ENCODE data around the gene FGFR4.
A peak's percentile ranks its signal among the peaks of the same experiment; 100 is the strongest.

FGFR4 gene

GRCh38 chr5:177085985-177086653, 596 bp upstream of the FGFR4 start:
- peak; percentile 34 for DNase-seq (ENCODE audit: low read depth)

DNA sequence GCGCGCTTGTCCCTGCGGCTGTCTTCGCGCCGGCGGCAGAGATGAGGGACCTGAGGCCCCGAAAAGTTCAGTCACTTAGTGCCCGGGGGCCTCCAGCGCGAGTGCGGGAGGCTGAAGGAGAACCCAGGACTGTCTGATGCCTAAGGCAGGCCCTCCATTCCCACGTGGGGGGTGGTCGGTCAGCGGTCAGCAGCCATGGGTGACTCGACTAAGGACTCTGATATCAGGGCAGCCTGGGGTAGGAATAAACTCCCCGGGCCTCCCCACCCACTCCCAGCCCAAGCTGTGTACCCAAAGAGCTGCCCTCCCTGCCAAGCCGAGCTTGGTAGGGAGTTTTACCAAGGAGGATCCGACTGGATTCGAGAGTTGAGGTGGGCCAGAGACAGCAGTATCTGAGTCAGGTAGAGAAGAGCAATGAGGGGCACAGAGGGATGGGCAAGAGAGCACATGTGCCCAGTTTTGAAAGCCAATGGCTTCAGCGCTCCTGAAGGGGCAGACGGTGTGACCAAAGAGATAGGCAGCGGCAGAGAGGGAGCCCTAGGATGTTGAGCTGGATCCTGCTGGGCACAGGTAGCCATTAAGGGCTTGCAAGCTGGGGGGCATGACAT, 787 bp downstream of the FGFR4 start:
- no peak for DNase-seq (ENCODE audit: low read depth)

- DNase-seq (ENCODE audit: low read depth), result no peak
Measured at GRCh38 chr5:177089127-177089526, 2.4 kb downstream of the FGFR4 start.

- DNase-seq (ENCODE audit: low read depth), result no peak
Measured at GRCh38 chr5:177089825-177090641, 3.3 kb downstream of the FGFR4 start.

GRCh38 chr5:177090813-177091212, 4.1 kb downstream of the FGFR4 start:
- no peak for DNase-seq (ENCODE audit: low read depth)

DNA sequence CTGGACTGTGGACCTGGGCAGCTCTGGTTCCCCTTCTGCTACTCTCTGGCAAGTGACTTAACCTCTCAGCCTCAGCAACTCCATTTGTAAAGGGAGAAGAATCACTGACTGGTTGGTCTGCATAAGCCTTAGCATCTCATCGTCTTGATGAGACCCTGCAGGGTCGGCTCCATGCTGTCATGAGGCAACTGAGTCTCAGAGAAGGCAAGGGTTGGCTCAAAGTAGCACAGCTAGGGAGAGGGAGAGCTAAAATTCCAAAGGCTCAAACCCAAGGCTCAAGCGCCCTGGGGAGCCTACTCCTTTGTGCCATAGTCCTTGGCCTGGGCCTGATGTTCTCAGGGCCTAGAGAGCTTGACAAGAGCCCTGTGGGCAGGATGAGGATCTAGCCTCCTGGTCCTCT, 4.5 kb downstream of the FGFR4 start:
- no peak for DNase-seq (ENCODE audit: low read depth)

GRCh38 chr5:177092178-177093081, 5.7 kb downstream of the FGFR4 start:
- no peak for DNase-seq (ENCODE audit: low read depth)

- no peak for DNase-seq (ENCODE audit: low read depth)
Measured at GRCh38 chr5:177093082-177093712, 6.5 kb downstream of the FGFR4 start.

- DNase-seq (ENCODE audit: low read depth), result no peak
Measured at GRCh38 chr5:177093803-177094202, 7.1 kb downstream of the FGFR4 start.

DNA sequence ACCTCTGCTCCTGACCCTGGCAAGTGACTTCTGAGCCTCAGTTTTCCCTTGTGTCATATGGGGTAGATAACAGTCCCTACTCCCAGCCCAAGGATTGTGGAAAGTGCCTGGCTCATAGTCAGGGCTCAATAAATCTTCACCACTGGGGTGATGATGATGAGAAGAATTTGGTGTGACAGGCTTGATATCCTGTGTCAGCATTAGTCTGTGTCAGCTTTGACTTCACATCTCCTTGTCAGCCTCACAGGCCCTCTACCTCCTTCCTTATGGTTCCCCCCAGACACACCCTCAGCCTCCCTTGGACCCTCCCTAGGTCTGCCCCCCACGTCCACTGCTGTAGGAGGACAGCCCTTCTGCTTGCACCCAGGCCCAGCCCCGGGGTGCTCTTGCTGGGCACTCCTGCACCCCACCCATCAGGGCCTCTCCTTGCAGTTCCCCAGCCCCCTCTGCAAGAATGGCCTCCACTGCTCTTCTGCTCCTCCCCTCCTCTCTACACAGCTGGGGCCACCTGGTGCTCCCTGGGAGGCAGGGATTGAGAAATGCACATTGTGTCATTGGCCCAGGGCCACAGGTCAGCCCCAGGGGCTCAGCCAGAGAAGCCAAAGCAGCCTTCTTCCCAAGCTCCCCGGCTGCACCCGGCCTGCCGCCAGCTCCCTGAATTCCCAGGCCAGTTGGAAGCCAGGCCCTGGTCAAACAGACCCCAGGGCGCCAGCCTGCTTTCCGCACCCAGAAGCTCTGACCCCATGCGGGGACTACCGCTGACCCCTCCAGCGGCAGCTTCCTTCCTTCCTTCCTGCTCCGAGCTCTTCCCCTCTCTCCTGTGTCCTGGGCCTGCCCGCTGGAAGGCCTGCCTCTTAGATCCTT, 7.7 kb downstream of the FGFR4 start:
- peak; percentile 69 for DNase-seq (ENCODE audit: low read depth)

- DNase-seq (ENCODE audit: low read depth), result no peak
Measured at GRCh38 chr5:177095088-177095669, 8.5 kb downstream of the FGFR4 start.

- no peak for DNase-seq (ENCODE audit: low read depth)
Measured at GRCh38 chr5:177096162-177097015, 9.7 kb downstream of the FGFR4 start.

GRCh38 chr5:177097016-177097985, 10.6 kb downstream of the FGFR4 start:
- DNase-seq (ENCODE audit: low read depth), result no peak

GRCh38 chr5:177098120-177098469, 11.4 kb downstream of the FGFR4 start:
- DNase-seq (ENCODE audit: low read depth), result no peak

GRCh38 chr5:177098470-177099141, 11.9 kb downstream of the FGFR4 start:
- DNase-seq (ENCODE audit: low read depth), result no peak

DNA sequence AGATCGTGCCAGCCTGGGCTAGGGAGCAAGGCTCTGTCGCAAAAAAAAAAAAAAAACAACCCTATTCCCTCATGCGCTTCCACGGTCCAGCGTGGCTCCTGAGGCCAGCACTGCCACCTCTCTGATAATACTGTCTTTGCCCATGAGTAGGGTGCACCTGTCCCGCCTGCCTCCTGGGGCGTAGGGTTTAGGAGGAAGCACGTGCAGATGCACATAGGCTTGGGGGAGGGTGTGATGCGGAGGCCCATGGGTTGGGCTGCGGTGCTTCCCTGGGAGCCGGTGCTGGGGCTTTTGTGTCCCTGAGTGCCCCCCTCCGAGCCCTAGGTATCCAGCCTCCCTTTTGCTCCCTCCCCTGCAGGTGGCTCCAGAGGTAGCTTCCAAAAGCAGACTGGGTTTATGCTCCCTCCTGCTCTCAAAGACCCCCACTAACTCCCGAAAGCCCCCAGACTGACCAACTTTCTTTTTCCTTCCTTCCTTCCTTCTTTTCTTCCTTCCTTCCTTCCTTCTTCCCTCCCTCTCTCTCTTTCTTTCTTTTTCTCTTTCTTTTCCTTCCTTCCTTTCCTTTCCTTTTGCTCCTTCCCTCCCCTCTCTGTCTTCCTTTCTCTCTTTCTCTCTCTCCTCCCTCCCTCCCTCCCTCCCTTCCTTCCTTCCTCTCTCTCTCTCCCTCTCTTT, 12.8 kb downstream of the FGFR4 start:
- DNase-seq (ENCODE audit: low read depth), result no peak

DNA sequence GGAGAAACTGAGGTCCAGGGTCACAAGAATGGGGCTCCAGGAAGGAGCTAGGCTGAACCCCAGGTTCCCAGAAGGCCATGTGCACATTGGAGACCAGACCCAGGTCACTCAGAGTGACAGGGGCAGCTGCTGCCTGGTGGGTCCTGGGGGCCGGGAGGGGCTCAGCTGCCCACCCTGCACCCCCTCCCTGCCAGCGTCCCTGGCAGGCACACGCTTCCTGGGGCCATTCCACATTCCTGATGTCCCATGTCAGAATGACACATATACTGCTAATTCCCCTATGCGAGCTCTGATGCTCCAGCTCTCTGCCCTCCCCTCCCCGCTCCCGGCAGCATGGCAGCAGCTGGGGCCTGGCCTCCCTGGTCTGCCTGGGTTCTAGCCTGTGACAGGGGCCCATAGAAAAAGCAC, 14.0 kb downstream of the FGFR4 start:
- DNase-seq (ENCODE audit: low read depth), result no peak
